ENCODE measurements around the gene RASL10B. TPM values are rescaled to one million over a fixed set of nuclear protein-coding genes. Genes with fewer than 3 reads are reported as not detected.

Gene RASL10B
- 20.3 TPM for total RNA-seq

GRCh38 chr17:35731239-35731916 lies at the start of gene RASL10B:
TSS of gene RASL10B (plus strand) at chr17:35731639. CDS start at chr17:35735185, 3,546 bp downstream.

GRCh38 chr17:35752945-35753764 lies 21.7 kb downstream of the RASL10B start, which contains the start of gene GAS2L2:
TSS of gene GAS2L2 (minus strand) at chr17:35753239. CDS start at chr17:35752850, 389 bp downstream.

GRCh38 chr17:35760587-35760986 lies 29.1 kb downstream of the RASL10B start, which contains the start of gene C17orf50:
TSS of gene C17orf50 (plus strand) at chr17:35760887. CDS start at chr17:35760942, 55 bp downstream.

Other genes starting within 250 kb of the RASL10B start
- gene SLFN12L, start 194.0 kb upstream of the RASL10B start, total RNA-seq, result 0.46 TPM
- gene SLFN14, start 170.8 kb upstream of the RASL10B start, total RNA-seq, result 0.23 TPM
- gene PEX12, start 153.1 kb upstream of the RASL10B start, total RNA-seq, result 7.2 TPM
- gene AP2B1, start 144.3 kb upstream of the RASL10B start, total RNA-seq, result 287 TPM
- gene GAS2L2, start 21.6 kb downstream of the RASL10B start, total RNA-seq, result 1.2 TPM
- gene C17orf50, start 29.2 kb downstream of the RASL10B start, total RNA-seq, result not detected
- gene MMP28, start 64.0 kb downstream of the RASL10B start, total RNA-seq, result 15.2 TPM
- 75.4 TPM for gene TAF15, start 77.8 kb downstream of the RASL10B start, total RNA-seq
- gene HEATR9, start 137.3 kb downstream of the RASL10B start, total RNA-seq, result not detected
- not detected for gene CCL5, start 148.7 kb downstream of the RASL10B start, total RNA-seq
- 3.0 TPM for gene RDM1, start 199.1 kb downstream of the RASL10B start, total RNA-seq
- gene LYZL6, start 212.1 kb downstream of the RASL10B start, total RNA-seq, result not detected
- not detected for gene CCL16, start 249.9 kb downstream of the RASL10B start, total RNA-seq

All from diencephalon (tissue), 1 donor.